ENCODE measurements around the gene PAN3.
"Not testable (repeated sequence)": the region's sequence is repeated elsewhere in the genome, so short reads cannot be mapped to it uniquely, and the experiment has no call there.

Gene PAN3

DNA sequence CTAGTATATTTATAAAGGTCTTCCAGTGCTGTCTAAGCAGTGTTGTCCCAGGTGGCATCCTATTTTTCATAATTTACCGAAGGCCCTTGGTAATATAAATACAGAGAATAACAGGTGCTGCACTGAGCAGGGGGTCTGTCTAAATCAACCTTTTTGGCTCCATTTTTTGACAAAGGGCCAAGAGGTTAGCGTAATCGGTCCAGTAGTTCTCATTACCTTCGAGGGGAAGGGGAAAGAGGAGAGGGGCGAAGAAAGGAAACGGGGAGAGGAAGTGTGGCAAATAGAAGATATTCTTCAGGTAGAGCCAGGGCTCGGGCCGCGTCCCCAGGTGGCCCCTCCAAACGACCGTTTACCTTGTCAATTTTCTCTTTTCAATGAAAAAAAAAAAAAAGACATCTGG is 749 bp upstream of the PAN3 start:
- in situ Hi-C loops (cut with MboI; ENCODE audit: low sequenced_read_pairs), result no loop called here

DNA sequence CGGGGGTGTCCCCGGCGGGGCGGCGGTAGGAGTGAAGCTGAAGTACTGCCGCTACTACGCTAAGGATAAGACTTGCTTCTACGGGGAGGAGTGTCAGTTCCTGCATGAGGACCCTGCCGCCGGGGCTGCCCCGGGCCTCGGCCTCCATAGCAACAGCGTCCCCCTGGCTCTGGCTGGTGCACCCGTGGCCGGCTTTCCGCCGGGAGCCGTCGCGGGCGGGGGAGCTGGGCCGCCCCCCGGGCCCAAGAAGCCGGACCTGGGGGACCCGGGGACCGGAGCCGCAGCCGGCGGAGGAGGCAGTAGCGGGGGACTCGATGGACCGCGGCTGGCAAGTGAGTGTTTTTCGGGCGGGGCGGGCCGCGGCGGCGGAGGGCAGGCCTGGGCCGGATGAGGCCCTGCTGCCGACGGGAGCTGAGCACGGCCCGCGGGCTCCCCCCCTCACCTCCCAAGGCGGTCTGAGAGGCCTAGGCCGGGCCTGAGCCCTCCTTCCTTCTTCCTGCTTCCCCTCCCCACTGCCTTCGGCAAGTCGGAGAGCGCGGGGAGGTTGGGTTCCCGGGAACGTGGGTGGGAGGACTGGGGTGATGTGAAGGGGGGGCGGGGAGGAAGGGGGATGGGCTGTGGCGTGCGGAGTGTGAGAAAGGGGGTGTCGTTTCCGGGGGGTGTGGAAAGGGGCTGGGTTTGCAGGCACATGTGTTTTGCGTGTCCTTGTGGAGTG is 568 bp downstream of the PAN3 start:
- in situ Hi-C loops (cut with MboI; ENCODE audit: low sequenced_read_pairs), result no loop called here

DNA sequence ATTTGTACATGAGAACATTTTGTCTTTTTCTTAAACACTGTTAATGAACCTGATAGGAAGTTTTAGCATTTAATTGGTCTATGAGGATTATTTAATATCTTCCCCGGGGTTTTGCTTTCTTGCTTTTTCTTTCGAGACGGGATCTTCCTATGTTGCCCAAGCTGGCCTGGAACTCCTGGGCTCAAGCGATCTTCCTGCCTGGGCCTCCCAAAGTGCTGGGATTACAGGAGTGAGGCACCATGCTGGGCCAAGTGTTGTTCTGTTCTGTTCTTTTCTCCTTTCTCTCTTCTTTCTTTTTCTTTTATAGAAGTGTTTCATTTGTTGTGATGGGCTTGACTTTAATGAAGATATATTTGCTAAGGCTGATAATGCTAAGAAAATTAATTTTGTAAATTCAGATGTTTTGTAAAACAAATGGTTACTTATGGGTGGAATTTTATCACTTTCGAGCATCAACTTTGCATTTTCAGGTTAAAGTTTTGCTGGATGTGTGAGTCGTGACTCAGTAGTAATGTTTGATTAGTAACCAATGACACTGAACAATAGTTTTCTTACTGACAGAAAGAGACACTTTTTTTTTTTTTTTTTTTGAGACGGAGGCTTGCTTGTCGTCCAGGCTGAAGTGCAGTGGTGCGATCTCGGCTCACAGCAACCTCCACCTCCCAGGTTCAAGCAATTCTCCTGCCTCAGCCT is 2.2 kb downstream of the PAN3 start:
- in situ Hi-C loops (cut with MboI; ENCODE audit: low sequenced_read_pairs), result no loop called here

GRCh38 chr13:28141542-28141941 is 3.2 kb downstream of the PAN3 start:
- in situ Hi-C loops (cut with MboI; ENCODE audit: low sequenced_read_pairs), result not testable (repeated sequence)

- in situ Hi-C loops (cut with MboI; ENCODE audit: low sequenced_read_pairs), result no loop called here
Observed at GRCh38 chr13:28145049-28145448, 6.7 kb downstream of the PAN3 start.

DNA sequence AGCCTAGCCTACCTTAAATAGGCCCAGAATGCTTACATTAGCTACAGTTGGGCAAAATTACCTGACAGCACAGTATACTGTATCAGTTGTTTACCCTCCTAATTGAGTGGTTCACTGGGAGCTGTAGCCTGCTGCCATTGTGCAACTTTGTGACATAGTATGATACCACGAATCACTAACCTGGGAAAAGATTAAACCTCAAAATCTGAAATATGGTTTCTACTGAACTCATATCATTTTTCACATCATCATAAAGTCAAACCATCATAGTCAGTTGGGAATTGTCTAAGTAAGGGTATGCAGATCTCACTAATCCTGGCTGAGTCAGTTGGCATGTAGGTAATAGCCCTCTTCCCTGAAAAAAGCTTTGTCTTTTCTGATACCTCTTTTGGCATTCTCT is 9.2 kb downstream of the PAN3 start:
- in situ Hi-C loops (cut with MboI; ENCODE audit: low sequenced_read_pairs), result no loop called here

GRCh38 chr13:28159057-28159456 is 20.7 kb downstream of the PAN3 start:
- in situ Hi-C loops (cut with MboI; ENCODE audit: low sequenced_read_pairs), result no loop called here

- in situ Hi-C loops (cut with MboI; ENCODE audit: low sequenced_read_pairs), result no loop called here
Observed at GRCh38 chr13:28161370-28161769, 23.0 kb downstream of the PAN3 start.

- in situ Hi-C loops (cut with MboI; ENCODE audit: low sequenced_read_pairs), result no loop called here
Observed at GRCh38 chr13:28163587-28163986, 25.2 kb downstream of the PAN3 start.

DNA sequence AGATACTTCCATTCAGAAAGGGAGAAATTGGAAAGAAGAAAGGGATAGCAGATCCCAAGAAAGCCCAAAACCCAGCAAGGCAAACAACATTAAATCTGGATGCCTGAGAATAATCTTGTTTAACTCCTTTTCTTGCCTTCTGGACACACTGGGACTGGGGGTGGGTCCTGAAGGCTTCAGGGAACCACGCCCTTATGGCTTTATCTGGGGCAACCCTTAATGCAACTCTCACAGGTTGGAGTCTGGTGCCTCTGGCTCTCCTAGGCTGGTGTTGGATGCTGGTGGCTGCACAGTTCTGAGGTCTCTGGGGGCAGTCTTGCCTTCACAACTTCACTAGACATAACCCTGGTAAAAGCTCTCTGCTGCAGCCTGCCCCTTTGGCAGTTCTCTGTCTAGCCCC is 27.9 kb downstream of the PAN3 start:
- in situ Hi-C loops (cut with MboI; ENCODE audit: low sequenced_read_pairs), result no loop called here

DNA sequence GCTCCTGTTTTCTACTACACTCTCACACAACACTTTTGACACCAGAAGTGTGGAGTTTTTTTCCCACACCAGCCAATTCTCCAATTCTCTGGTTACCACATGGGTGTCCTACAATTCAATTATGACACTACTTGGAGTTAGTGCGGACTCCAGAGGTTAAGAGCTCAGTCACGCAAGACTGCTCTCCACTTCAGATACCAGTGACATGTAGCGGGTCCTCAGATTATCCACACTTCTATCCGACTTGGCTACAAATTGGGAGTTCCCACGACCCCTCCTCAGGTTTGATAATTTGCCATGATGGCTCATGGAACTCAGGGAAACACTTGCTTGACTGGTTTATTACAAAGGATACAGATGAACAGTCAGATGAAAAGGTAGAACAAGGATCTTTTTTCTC is 32.9 kb downstream of the PAN3 start:
- in situ Hi-C loops (cut with MboI; ENCODE audit: low sequenced_read_pairs), result no loop called here

- in situ Hi-C loops (cut with MboI; ENCODE audit: low sequenced_read_pairs), result no loop called here
Observed at GRCh38 chr13:28172947-28173346, 34.6 kb downstream of the PAN3 start.

DNA sequence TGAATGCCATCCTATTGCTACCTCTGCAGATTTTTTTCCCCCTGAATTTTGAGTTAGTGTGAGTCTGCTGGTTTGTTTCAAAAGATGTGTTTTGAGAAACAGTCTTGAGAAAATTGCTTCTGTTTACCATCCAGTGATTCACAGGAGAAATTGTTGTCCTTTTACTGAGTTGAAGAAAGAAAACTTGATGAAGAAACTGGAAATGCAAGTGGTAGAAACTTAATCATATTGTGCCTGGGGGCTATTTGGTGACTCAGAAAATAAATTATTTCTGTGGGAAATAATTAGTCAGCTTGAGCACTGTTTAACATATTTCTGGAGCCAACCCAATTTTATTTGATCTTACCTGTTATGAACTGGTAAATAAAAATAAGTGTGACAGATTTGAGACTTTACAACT is 35.4 kb downstream of the PAN3 start:
- in situ Hi-C loops (cut with MboI; ENCODE audit: low sequenced_read_pairs), result no loop called here

- in situ Hi-C loops (cut with MboI; ENCODE audit: low sequenced_read_pairs), result no loop called here
Observed at GRCh38 chr13:28177327-28177726, 39.0 kb downstream of the PAN3 start.

GRCh38 chr13:28177877-28178276 is 39.5 kb downstream of the PAN3 start:
- in situ Hi-C loops (cut with MboI; ENCODE audit: low sequenced_read_pairs), result no loop called here

- in situ Hi-C loops (cut with MboI; ENCODE audit: low sequenced_read_pairs), result no loop called here
Observed at GRCh38 chr13:28179974-28180373, 41.6 kb downstream of the PAN3 start.

- in situ Hi-C loops (cut with MboI; ENCODE audit: low sequenced_read_pairs), result no loop called here
Observed at GRCh38 chr13:28181413-28181812, 43.1 kb downstream of the PAN3 start.

DNA sequence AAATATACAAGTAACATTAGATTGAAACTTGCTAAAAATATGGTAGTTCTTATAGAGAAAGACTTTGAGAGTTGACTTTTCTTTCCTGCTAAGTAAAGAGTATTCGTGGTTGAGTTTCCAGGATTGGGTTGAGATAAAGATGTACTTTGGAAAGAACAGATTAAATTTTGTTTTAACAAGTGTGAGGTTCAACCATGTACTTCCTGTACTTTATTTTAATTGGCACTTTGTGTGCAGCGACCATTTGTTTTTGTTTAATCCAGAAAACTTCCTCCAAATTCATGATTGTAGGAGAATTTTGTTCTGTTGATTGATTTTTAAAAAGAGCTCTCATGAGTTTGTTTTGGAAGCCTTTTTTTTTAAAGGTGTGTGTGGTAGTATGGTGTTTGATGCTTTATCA is 46.9 kb downstream of the PAN3 start:
- in situ Hi-C loops (cut with MboI; ENCODE audit: low sequenced_read_pairs), result no loop called here

GRCh38 chr13:28199089-28199488 is 60.7 kb downstream of the PAN3 start:
- in situ Hi-C loops (cut with MboI; ENCODE audit: low sequenced_read_pairs), result no loop called here

DNA sequence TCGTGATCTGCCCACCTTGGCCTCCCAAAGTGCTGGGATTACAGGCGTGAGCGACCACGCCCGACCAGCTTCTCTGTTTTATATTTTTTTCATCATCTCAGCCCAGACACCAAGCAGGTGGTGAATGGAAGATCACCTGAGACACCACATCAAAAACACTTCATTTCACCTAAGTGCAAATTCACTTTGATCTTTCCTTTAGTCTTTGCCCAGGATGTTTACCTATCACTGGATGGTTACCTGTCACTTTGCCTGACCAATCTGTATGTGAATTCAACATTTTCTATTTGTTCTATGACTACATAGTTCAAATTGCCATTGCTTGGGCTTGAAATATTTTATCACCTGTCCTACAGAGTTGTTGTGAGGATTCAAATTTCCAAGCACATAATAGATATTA is 65.7 kb downstream of the PAN3 start:
- in situ Hi-C loops (cut with MboI; ENCODE audit: low sequenced_read_pairs), result no loop called here

DNA sequence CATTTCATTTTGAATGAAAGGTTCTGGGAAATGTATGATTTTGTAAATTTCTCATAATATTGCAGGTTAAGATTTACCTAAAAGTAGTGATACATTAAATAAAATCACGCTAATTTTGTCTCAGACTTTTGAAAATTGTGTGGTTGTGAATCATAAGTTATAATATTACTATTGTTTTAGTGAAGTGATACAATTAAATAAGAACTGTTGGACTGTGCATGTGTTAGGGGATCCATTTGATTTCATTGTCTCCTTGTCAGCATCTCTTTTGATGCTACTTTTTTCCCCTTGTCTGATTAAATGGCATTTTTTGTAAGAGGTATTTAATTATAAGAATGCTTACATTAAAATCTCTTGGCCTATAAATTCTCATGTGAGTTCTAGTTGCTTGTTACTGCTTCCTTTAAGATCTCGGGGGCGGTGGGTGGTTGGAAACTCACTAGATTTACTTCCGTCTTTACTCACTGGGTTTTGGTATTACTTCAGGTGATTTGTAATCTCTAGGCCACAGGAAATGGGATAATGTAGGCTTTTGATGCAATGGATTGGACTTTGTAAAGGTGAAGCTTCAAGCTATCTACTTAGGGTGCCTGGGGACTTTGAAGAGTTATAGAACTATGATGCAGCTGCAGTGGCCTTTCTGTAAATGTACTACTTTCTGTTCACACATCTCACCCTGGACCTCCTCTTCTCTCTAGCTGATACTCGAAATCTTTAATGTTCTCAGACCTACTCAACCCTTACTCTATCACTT is 66.5 kb downstream of the PAN3 start:
- in situ Hi-C loops (cut with MboI; ENCODE audit: low sequenced_read_pairs), result no loop called here

- in situ Hi-C loops (cut with MboI; ENCODE audit: low sequenced_read_pairs), result no loop called here
Observed at GRCh38 chr13:28218679-28219078, 80.3 kb downstream of the PAN3 start.

Measured in hTERT RPE-1 (cell line).